ENCODE results near the gene RALGPS1.
"Not testable (repeated sequence)": the region's sequence is repeated elsewhere in the genome, so short reads cannot be mapped to it uniquely, and the experiment has no call there.

RALGPS1 gene

DNA sequence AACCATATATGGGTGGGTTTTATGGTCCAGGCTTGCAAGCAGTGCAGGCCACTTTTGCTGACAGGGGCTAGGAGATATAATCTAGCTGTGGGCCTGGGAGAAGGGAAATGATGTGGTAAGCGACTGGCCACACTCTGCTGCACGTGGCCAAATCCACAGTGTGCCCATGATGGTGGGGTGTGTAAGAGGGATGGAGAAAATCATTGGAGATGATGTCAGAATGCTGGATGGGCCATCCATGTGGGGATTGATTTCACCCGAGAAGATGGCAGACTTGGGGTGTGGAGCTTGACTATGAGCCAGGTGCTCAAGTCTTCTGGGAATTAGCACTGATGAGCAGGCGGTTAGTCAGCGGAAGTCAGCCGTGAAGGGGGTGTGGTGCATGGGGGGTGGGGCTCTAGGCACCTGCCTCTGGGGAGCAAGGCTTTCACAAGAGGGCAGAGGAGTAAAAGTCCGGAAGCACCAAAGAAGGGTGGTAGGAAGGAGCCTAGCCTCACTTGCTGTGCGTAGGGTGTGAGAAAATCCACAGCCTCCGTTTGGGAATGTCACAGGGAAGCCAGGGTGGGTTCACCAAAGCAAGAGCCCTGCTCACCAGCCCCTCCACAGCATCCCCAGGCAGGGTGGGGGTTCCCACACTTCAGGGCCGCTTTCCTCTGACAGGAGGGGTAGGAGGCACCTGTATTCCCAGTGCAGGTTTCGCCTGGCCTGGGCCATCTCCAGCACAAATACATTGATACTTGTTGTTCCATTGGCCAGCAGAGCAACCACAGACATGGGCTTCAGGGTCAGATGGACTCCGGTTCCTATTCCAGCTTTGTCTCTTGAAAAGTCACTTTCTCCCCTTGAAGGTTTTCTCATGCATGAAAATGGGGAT is 252.3 kb downstream of the RALGPS1 start:
- DNase-seq (ENCODE audit: low spot score), result no peak
- no peak overlapping the region for H3K4me3 Mint-ChIP-seq
- no peak overlapping the region for H3K27ac Mint-ChIP-seq
- H3K9me3 Mint-ChIP-seq, result no peaks in the 10 kb centered on the region
- H3K36me3 Mint-ChIP-seq (ENCODE audit: low read depth), result no peaks in the 10 kb centered on the region
- H3K4me1 Mint-ChIP-seq (ENCODE audit: low read depth), result peaks cover 16% of the 10 kb centered on the region
- peaks cover 7% of the 10 kb centered on the region for H3K27me3 Mint-ChIP-seq (ENCODE audit: low read depth)

DNA sequence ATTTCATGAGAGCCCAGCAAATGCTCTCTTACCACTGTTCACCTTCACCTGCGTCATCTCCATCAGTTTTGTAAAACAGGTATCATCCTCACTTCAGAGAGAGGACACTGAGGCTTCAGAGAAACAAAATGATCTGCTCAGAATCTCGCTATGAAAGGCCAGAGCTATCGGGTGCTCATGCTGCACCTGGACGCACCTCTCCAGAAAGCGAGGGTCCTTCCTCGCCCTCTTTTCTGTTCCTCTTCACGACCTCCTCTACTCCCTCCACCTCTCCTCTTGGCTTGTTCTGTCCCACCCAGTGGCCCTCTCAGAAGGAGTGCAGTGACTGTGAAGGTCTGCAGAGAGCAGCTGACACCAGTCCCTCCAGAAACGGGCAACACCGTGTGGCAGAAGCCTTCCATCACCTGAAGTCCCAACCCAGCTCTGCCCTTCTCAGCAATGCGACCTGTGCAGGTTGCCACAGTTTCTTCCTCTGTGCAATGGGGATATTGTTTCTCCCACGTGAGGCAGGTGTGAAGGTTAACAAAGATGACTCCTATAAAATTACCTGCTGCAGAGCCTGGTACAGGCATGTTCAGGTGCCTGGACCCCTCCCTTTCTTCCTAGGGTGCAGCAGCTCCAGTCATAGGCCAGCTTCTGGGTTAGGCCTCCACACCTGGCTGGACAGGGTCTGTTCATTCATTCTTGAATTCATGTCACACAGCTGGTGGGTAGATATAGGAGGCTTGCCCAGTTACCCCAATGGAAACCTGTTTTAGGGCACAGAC is 253.2 kb downstream of the RALGPS1 start:
- H3K27ac Mint-ChIP-seq, result no peak overlapping the region
- H3K9me3 Mint-ChIP-seq, result no peaks in the 10 kb centered on the region
- DNase-seq (ENCODE audit: low spot score), result no peak
- H3K4me1 Mint-ChIP-seq (ENCODE audit: low read depth), result peaks cover 10% of the 10 kb centered on the region
- H3K4me3 Mint-ChIP-seq, result no peak overlapping the region
- H3K36me3 Mint-ChIP-seq (ENCODE audit: low read depth), result no peaks in the 10 kb centered on the region
- H3K27me3 Mint-ChIP-seq (ENCODE audit: low read depth), result peaks cover 12% of the 10 kb centered on the region

DNA sequence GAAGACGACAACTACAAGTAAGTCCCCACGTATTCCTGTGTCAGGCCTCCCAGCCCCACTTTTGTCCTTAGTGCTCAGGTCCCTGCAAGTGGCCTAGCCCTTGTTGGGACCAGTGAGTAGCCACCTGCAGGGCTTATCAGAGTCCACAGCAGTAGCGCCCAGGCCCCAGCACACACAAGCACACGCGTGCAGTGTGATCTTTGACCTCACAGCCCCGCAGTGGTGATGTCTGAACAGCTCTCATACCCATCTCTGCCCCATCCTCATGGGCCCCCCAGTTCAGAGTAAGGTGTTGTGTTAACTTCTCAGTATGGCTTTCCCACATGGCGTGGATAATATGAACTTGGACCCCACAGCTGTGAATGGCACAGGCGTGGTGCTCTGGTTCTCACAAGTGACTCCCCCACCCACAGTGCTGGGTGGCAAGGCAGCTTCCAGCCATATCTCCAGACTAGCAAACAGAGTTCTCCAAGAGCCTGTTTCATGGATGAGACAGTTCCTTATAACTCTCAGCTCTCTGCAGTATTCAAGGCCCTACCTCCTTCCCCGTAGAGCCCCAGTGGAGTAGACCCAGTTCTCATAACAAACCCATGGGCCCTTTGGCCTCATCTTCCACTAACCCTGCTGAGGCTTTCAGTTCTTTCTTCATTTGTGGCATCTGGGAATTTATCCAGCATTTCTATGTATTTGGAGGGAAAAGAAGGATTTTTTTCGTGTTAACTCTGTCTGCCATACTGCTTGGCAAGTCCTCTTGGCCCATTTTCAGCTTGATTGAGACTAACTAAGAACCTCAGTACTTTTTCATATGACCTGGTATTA is 254.4 kb downstream of the RALGPS1 start:
- Mint-ChIP-seq H3K27me3 (ENCODE audit: low read depth) (peaks cover 12% of the 10 kb centered on the region), H3K9me3 (no peaks in the 10 kb centered on the region), H3K4me3 (no peak overlapping the region), H3K27ac (no peak overlapping the region), H3K36me3 (ENCODE audit: low read depth) (no peaks in the 10 kb centered on the region), H3K4me1 (ENCODE audit: low read depth) (peaks cover under 1% of the 10 kb centered on the region)
- no peak for DNase-seq (ENCODE audit: low spot score)

DNA sequence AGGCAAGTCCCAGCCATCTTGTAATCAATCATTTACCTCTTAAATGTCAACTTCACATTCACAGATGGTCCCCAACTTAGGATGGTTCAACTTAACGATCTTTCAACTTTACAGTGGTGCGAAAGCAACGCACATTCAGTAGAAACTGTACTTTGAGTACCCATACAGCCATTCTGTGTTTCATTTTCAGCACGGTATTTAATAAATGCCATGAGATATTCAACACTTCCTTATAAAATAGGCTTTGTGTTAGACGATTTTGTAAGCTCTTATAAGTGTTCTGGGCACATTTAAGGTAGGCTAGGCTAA is 254.9 kb downstream of the RALGPS1 start:
- H3K9me3 Mint-ChIP-seq, result no peaks in the 10 kb centered on the region
- DNase-seq (ENCODE audit: low spot score), result no peak
- H3K4me1 Mint-ChIP-seq (ENCODE audit: low read depth), result no peaks in the 10 kb centered on the region
- H3K27ac Mint-ChIP-seq, result no peak overlapping the region
- H3K27me3 Mint-ChIP-seq (ENCODE audit: low read depth), result peaks cover 12% of the 10 kb centered on the region
- H3K36me3 Mint-ChIP-seq (ENCODE audit: low read depth), result no peaks in the 10 kb centered on the region
- H3K4me3 Mint-ChIP-seq, result no peak overlapping the region

DNA sequence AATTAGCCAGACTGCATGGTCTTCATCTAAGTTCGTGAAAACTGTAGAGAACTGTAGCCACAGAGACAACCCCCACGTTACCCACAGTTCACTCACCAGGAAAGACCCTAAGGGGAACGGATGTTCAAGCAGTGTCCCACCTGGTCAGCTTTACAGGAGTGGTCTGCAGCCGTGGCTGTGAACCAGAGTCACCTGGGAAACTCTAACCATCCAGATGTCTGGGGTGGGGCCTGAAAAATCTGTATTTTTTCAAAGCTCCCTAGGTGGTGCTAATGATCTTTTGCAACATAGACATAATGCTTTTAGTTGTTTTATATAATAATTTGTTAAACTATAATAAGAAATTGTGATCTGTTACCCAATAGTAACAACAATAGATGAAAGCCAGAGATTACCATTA is 255.5 kb downstream of the RALGPS1 start:
- Mint-ChIP-seq H3K36me3 (ENCODE audit: low read depth) (no peaks in the 10 kb centered on the region), H3K4me1 (ENCODE audit: low read depth) (no peaks in the 10 kb centered on the region), H3K27ac (no peak overlapping the region), H3K27me3 (ENCODE audit: low read depth) (peaks cover 12% of the 10 kb centered on the region), H3K9me3 (no peaks in the 10 kb centered on the region), H3K4me3 (no peak overlapping the region)
- no peak for DNase-seq (ENCODE audit: low spot score)

DNA sequence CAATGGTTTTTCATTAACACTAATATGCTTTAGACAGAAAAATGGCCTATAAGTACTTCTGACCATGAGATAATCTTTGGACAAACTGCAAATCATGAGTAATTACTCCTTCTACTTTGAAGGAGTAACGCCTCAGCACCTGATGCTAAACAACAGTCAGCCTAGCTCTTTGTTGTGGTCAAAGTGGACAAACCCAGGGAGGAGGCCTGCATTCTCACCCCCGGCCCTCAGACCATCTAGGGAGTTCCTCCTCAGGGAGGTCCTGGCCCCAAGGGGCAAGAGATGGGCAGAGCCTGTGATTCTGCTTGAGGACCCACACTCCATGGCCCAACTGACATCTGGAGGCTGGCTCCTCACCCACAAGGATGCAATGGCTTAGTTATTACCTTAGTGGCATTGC is 256.1 kb downstream of the RALGPS1 start:
- no peak for DNase-seq (ENCODE audit: low spot score)
- Mint-ChIP-seq H3K4me1 (ENCODE audit: low read depth) (no peaks in the 10 kb centered on the region), H3K27ac (no peak overlapping the region), H3K9me3 (no peaks in the 10 kb centered on the region), H3K27me3 (ENCODE audit: low read depth) (peaks cover 12% of the 10 kb centered on the region), H3K36me3 (ENCODE audit: low read depth) (no peaks in the 10 kb centered on the region), H3K4me3 (no peak overlapping the region)

DNA sequence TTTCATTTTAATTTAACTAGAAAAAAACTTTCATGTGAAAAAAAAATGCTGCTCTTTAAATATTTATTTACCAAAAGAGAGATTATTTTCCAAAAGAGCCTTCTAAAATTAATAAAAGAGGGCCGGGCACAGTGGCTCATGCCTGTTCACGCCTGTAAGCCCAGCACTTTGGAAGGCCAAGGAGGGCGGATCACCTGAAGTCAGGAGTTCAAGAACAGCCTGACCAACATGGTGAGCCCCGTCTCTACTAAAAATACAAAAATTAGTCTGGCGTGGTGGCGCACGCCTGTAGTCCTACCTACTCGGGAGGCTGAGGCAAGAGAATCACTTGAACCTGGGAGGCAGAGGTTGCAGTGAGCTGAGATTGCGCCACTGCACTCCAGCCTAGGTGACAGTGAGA is 256.8 kb downstream of the RALGPS1 start:
- peaks cover 12% of the 10 kb centered on the region for H3K27me3 Mint-ChIP-seq (ENCODE audit: low read depth)
- not testable (repeated sequence) for H3K4me3 Mint-ChIP-seq

DNA sequence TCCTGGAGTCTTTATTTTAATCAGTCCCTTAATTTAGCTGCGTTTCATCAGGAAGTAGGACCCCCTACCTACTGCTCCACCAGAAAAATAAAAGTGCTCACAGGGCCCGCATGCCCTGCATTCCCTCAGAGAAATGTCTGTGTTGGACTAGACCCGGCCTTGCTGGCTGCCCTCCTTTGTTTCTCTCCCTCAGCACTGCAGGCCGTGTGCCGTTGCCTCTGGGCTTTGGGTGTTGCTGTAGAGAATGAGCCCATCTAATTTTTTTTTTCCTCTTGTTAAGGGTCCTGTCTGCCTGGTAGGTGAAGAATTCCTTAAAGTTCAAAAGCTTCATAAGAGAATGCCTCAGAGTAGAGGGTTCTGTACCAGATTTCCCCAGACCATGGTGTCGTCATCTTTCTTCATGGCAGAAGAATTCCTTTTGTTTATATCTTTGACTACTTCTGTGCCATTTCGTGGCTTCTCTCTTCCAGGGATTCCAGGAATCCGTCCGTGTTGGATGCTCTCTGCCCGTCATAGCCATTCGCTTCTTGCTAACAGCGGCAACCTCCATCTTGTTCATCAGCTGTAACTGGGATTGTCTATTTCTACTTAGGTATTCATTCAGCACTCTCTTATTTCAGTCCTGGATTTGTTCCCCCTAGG is 257.6 kb downstream of the RALGPS1 start:
- H3K27me3 Mint-ChIP-seq (ENCODE audit: low read depth), result peaks cover 8% of the 10 kb centered on the region
- DNase-seq (ENCODE audit: low spot score), result no peak
- H3K4me3 Mint-ChIP-seq, result no peak overlapping the region
- H3K9me3 Mint-ChIP-seq, result no peaks in the 10 kb centered on the region
- H3K36me3 Mint-ChIP-seq (ENCODE audit: low read depth), result no peaks in the 10 kb centered on the region
- H3K27ac Mint-ChIP-seq, result no peak overlapping the region
- H3K4me1 Mint-ChIP-seq (ENCODE audit: low read depth), result no peaks in the 10 kb centered on the region

More for the DNA sequence above, 256.8 kb downstream of the RALGPS1 start:
- DNase-seq (ENCODE audit: low spot score); H3K27ac Mint-ChIP-seq; H3K9me3 Mint-ChIP-seq; H3K4me1 Mint-ChIP-seq (ENCODE audit: low read depth); H3K36me3 Mint-ChIP-seq (ENCODE audit: low read depth): not testable (repeated sequence)

DNA sequence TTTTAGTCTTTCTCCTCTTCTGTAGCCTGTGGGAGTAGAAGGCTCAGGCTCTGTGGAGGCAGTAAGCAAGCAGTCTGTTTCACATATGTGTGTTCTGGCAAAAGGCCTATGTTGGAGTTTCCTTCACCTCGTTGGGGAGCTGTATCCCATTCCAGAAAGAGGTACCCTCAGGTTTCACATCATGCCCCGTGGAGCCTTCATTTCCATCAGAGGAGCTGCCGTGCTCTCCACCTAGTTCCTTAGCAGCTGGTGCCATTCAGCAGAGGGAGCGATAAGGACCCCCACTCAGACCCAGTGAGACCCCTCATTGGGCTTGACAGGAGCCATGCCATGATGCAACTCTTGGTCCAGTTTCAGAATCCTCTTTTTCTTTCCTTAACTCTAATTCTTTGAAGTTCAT is 258.5 kb downstream of the RALGPS1 start:
- no peak overlapping the region for H3K27ac Mint-ChIP-seq
- DNase-seq (ENCODE audit: low spot score), result no peak
- H3K27me3 Mint-ChIP-seq (ENCODE audit: low read depth), result peaks cover 8% of the 10 kb centered on the region
- no peaks in the 10 kb centered on the region for H3K36me3 Mint-ChIP-seq (ENCODE audit: low read depth)
- H3K4me1 Mint-ChIP-seq (ENCODE audit: low read depth), result no peaks in the 10 kb centered on the region
- H3K4me3 Mint-ChIP-seq, result no peak overlapping the region
- H3K9me3 Mint-ChIP-seq, result no peaks in the 10 kb centered on the region

DNA sequence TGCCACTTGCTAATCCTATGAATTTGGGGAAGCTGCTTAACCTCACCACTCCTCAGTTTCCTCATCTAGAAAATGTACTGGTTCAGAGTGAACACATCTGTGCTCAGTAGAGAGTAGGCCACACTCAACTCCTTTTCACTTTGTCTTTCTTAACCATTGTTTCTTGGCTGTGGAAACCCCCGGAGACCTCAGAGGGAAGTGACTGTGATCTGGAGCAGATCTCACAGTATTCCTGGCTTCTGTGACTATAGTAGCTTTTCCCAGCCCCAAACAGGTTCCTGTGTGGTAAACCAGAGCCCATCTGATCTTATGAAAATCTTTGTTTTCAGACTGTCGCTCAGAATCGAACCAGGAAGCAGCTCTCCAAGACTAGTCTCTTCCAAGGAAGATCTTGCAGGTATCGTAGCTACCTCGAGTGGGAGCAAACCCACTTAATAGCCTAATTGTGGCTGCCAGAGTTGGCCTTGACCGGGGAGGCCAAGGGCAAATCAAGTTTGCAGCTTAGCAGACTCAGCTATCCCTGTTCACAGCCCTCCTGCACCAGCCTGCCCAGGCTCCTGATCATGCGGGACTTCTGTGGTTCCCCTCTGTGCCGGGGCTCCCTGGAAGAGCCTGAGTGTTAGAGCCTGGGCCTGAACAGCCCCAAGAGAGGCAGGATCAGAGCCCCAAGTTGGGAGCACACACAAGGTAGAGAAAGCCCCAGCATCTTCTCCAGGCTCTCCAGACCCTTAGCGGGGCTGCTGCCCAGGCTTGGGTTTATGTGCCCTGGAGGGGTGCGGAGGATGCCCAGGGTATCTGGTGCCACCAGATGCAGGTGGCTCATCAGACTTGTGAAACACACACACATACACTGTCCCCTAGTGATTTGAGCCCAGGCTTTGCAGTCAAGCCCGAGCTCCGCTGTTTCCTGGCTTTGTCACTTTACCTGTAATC is 260.1 kb downstream of the RALGPS1 start:
- no peak overlapping the region for H3K4me3 Mint-ChIP-seq
- DNase-seq (ENCODE audit: low spot score), result no peak
- H3K9me3 Mint-ChIP-seq, result no peaks in the 10 kb centered on the region
- no peak overlapping the region for H3K27ac Mint-ChIP-seq
- H3K4me1 Mint-ChIP-seq (ENCODE audit: low read depth), result no peaks in the 10 kb centered on the region
- no peaks in the 10 kb centered on the region for H3K36me3 Mint-ChIP-seq (ENCODE audit: low read depth)
- peaks cover 4% of the 10 kb centered on the region for H3K27me3 Mint-ChIP-seq (ENCODE audit: low read depth)

DNA sequence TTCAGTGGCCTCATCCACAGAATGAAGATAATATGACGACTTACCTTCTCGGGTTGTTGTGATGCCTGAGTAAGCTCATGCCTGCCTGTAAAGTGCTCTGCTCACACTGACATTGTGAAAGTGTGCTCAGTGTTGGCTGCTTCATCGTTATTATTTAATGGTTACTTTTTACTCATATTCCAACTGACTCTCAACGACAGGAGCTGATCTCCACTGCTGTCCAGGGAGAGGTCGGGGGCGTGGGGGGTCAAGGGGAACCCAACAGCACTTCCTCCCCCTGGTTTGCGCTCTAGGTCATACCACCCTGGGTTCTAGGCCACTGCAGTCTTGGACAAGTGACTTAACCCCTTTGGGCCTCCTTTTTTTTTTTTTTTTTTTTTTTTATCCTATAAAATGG is 260.7 kb downstream of the RALGPS1 start:
- Mint-ChIP-seq H3K4me3 (no peak overlapping the region), H3K4me1 (ENCODE audit: low read depth) (no peaks in the 10 kb centered on the region), H3K27me3 (ENCODE audit: low read depth) (peaks cover 4% of the 10 kb centered on the region), H3K27ac (no peak overlapping the region), H3K36me3 (ENCODE audit: low read depth) (no peaks in the 10 kb centered on the region), H3K9me3 (no peaks in the 10 kb centered on the region)
- no peak for DNase-seq (ENCODE audit: low spot score)

DNA sequence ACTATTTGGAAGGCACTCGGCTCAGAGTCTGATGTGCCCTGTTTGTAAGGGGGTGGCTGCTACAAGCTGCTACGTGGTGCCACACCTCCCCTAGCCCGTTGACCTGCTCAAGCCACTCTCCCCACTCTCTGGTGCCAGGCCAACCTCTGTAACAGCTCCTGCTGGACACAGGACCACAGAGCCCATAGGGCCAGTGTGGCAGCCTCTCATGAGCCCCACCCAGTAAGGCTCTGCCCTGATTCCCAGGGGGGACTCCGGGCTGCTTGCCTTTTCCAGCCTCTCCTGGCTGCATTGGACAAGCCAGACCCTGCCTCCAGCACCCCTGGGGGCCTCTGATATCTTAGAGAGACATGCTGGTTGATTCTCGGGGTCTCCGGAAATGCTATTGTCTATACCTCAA is 261.2 kb downstream of the RALGPS1 start:
- Mint-ChIP-seq H3K4me1 (ENCODE audit: low read depth) (no peaks in the 10 kb centered on the region), H3K4me3 (no peak overlapping the region), H3K27me3 (ENCODE audit: low read depth) (peaks cover 4% of the 10 kb centered on the region), H3K36me3 (ENCODE audit: low read depth) (no peaks in the 10 kb centered on the region), H3K27ac (no peak overlapping the region), H3K9me3 (no peaks in the 10 kb centered on the region)
- DNase-seq (ENCODE audit: low spot score), result no peak

DNA sequence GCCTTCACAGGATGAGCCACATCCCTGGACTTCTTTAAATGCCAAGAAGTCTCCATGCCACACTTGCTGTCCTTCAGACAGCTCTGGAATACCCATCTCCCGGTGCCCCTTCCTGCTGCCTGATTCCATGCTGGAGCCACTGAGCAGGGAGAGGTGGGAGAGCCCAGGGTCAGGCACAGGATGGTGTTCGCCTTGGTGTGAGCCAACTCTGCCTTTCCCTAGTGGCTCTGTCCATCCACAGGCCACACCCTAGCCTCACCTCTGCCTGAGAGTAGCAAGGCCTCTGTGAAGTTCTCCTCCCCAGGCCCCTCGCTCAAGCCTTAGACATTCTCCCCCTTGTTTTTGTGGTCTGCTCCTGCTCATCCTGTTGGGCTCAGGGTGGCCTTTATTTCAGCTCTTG is 262.0 kb downstream of the RALGPS1 start:
- H3K27ac Mint-ChIP-seq, result no peak overlapping the region
- peaks cover 4% of the 10 kb centered on the region for H3K27me3 Mint-ChIP-seq (ENCODE audit: low read depth)
- no peaks in the 10 kb centered on the region for H3K36me3 Mint-ChIP-seq (ENCODE audit: low read depth)
- no peaks in the 10 kb centered on the region for H3K4me1 Mint-ChIP-seq (ENCODE audit: low read depth)
- no peak overlapping the region for H3K4me3 Mint-ChIP-seq
- DNase-seq (ENCODE audit: low spot score), result no peak
- H3K9me3 Mint-ChIP-seq, result no peaks in the 10 kb centered on the region
